ENCODE data around the gene HAGH.

DNA sequence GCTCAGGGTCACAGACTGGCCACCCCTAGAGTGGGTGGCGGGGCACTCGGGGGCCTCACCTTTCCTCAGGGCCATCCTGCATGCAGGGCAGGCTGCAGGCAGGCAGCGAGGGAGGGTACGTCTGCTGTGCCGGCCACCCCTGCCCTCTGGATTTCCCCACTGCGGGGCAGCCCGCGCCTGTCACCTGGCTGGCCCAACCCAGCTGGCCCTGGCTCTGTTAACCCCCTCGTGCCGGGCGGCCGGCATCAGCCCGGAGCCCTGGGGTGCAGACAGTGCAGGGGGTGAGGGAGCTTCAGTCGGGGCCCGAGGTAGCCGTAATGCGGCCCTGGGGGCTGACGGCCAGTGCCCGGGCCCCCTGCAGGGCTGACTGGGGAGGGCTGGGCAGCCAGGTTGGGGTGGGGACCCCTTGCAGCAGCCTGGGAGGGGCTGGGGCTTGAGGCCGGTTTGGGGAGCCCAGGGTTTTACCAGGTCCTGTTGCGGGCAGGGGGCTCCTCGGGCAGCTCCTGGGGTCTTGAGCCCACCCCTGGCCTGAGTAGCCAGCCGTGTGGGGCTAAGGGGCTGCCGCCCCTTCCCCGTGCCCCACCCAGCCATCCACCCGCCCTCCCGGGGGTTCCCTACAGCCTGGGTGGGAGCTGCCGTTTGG, 32.9 kb downstream of the HAGH start, which contains the start of gene IGFALS:
- TF ChIP-seq NFRKB (IDR thresholded peaks at IDR 0.05; ENCODE audit: low read depth) (no peak), JUNB (CRISPR knock-in tag; conservative IDR thresholded peaks at IDR 0.05) (no peak)

Data from K562 (cell line).